ENCODE measurements around the gene DRAXIN. TPM values are rescaled to one million over a fixed set of nuclear protein-coding genes. Genes with fewer than 3 reads are reported as not detected.

Gene DRAXIN
- total RNA-seq, 4 donors from 2014 or later, result 0.06 to 0.41 TPM; not detected in 2

DNA sequence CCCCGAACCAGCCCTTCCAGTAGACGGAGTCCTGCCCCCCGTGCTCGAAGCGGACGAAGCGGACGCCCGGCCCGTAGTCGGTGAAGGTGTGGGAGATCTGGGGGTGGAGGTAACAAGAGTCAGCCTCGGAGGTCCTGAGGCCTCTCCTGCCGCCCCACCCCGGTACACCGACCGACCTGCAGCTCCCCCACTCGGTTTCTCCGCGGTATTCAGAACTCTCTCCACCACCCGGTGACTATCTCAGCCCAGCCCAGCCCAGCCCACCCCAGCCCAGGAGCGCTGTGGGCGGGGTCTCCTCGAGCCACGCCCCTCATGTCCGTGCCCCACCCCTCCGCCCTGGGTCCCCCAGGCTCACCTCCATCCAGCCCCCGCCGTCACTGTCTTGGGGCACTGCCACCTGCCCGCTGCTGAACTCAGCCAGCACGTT is 42.8 kb upstream of the DRAXIN start:
- Histone ChIP-seq H3K36me3 (no peaks in the 10 kb centered on the region), H3K9me3 (no peaks in the 10 kb centered on the region), H3K27ac (no peak overlapping the region), H3K4me3 (no peak overlapping the region), H3K27me3 (peaks cover 9 to 17% of the 10 kb centered on the region in 2 donors), H3K4me1 (peaks cover 0 to 3% of the 10 kb centered on the region in 2 donors)
- no peak for DNase-seq
- intact Hi-C loops (cut with DNase I; ENCODE audit: low total_unique reads), result loop anchor here (5.0 to 10.0 kb wide), 2 partner anchors 414 to 606 kb away; no protein-coding TSS in a partner anchor
- TF ChIP-seq, protein P1, sequence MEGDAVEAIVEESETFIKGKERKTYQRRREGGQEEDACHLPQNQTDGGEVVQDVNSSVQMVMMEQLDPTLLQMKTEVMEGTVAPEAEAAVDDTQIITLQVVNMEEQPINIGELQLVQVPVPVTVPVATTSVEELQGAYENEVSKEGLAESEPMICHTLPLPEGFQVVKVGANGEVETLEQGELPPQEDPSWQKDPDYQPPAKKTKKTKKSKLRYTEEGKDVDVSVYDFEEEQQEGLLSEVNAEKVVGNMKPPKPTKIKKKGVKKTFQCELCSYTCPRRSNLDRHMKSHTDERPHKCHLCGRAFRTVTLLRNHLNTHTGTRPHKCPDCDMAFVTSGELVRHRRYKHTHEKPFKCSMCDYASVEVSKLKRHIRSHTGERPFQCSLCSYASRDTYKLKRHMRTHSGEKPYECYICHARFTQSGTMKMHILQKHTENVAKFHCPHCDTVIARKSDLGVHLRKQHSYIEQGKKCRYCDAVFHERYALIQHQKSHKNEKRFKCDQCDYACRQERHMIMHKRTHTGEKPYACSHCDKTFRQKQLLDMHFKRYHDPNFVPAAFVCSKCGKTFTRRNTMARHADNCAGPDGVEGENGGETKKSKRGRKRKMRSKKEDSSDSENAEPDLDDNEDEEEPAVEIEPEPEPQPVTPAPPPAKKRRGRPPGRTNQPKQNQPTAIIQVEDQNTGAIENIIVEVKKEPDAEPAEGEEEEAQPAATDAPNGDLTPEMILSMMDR (IDR thresholded peaks at IDR 0.05), result no peak
- TF ChIP-seq POLR2A (IDR thresholded peaks at IDR 0.05), result no peak

DNA sequence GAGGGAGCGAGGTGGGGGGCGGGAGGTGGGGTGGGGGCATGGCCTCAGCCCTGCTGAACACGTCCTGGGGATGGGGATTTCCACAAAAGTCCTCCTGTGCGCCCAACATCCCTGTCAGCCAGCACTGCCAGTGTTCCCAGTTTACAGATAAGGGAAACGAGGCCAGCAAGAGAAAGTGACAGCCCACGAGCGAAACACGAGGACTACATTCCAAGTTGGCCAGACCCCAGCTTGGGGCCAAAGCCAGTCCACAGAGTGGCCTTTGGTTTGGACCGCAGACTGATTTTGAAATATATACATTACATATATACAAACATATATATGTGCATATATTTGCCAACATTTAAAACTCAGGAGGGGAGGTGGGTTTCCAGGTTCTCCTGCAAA is 42.3 kb upstream of the DRAXIN start:
- intact Hi-C loops (cut with DNase I; ENCODE audit: low total_unique reads), result loop anchor here (5.0 to 10.0 kb wide), 2 partner anchors 414 to 607 kb away; no protein-coding TSS in a partner anchor

DNA sequence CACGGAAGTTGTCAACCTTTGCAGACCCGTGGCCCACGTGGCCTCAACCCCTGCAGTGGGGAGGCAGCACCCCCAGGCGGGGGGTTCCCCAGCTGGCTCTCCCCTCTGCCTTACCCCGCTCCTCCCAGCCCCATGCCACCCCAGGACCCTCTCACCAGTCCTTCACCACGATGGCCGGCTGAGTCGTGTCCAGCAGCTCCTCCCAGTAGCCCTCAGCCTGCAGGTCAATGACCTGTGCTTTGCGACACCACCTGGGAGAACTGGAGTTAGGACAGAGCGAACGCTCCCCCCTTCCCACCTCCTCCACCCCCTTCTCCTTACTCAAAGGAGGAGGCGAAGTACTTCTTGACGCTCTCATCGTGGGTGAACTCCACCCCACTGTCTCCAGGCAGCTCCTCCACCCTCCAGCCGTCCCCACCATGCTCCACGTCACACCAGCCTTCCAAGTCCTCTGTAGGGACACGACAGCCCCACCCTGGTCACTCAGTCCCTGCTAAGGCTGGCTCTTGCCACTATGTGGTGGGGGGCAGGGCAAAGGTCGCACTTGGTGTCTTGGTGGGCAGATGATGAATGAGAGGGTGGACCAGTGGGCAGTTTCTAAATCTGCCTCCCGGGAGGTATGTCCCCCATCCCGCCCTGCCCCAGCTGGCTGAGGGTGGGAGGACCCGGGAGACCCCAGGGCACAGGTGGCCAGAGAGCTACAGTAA is 41.7 kb upstream of the DRAXIN start:
- Histone ChIP-seq H3K27ac (no peak overlapping the region), H3K4me3 (no peak overlapping the region), H3K9me3 (no peaks in the 10 kb centered on the region), H3K36me3 (no peaks in the 10 kb centered on the region), H3K27me3 (peaks cover 9 to 17% of the 10 kb centered on the region in 2 donors), H3K4me1 (peaks cover 0 to 3% of the 10 kb centered on the region in 2 donors)
- TF ChIP-seq POLR2A (IDR thresholded peaks at IDR 0.05), result no peak
- no peak for DNase-seq
- intact Hi-C loops (cut with DNase I; ENCODE audit: low total_unique reads), result loop anchor here (5.0 to 10.0 kb wide), 2 partner anchors 415 to 607 kb away; no protein-coding TSS in a partner anchor

More for the DNA sequence above, 42.3 kb upstream of the DRAXIN start:
- Histone ChIP-seq H3K4me1 (peaks cover 0 to 3% of the 10 kb centered on the region in 2 donors), H3K27me3 (peaks cover 9 to 17% of the 10 kb centered on the region in 2 donors), H3K4me3 (no peak overlapping the region), H3K36me3 (no peaks in the 10 kb centered on the region), H3K9me3 (no peaks in the 10 kb centered on the region), H3K27ac (no peak overlapping the region)
- no peak for DNase-seq
- no peak for TF ChIP-seq POLR2A (IDR thresholded peaks at IDR 0.05)
- TF ChIP-seq, protein P1 (IDR thresholded peaks at IDR 0.05), result no peak

DNA sequence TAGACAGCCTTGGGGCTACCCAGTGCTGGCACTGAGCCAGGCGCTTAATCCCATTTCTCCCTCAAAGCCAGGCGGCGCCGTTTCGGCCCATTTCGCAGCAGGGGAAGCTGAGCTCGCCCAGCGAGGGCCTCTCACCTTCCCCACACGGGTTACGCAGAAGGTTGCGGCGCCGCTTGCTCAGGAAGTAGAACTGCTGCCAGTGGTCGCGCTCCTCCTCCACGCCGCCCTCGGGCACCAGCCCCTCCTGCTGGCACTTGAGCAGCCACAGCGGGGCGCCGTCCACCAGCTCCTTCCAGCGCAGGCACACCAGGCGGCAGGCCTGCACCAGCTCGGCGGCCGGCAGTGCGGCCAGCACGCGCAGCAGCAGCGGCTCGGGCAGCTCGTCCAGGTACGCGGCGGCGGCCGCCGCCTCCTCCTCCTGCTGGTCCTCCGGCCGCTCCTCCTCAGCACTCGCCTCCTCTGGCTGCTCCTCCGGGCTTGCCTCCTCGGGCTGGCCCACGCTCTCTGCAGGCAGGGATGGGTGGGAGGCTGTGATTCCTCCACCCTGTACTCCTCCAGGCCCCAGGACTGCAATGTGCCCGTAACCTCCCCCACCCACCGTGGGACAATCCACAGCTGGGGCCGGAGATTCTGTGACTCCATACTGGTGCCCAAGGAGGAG is 41.0 kb upstream of the DRAXIN start:
- Histone ChIP-seq H3K4me1 (peaks cover 0 to 9% of the 10 kb centered on the region in 2 donors), H3K27ac (no peak overlapping the region), H3K27me3 (peaks cover 9 to 17% of the 10 kb centered on the region in 2 donors), H3K36me3 (no peaks in the 10 kb centered on the region), H3K4me3 (no peak overlapping the region), H3K9me3 (no peaks in the 10 kb centered on the region)
- DNase-seq, result peak; percentile 49 to 56
- TF ChIP-seq POLR2A (IDR thresholded peaks at IDR 0.05), result no peak
- TF ChIP-seq, protein P1 (IDR thresholded peaks at IDR 0.05), result peak; percentile 40 to 78 (median 61)
- intact Hi-C loops (cut with DNase I; ENCODE audit: low total_unique reads), result no loop called here

DNA sequence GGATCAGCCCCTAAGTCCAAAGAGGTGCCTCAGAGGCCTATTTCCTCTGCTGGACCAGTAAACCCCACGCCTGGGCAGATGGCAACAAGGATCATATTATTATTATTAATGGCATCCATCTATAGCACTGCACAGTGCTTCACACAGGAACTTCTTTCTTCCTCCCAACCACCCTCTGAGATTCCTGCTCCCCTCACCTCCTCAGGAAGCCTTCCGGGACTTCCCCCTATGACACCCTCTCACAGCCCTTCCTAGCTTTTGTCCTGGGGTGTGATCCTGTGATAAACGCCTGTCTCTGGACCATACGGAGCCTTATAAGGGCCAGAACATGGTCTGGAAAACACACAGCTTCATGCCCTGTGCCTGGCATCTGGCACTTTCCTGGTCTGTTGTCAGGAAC is 40.5 kb upstream of the DRAXIN start:
- intact Hi-C loops (cut with DNase I; ENCODE audit: low total_unique reads), result no loop called here
- Histone ChIP-seq H3K27me3 (peaks cover 9 to 17% of the 10 kb centered on the region in 2 donors), H3K36me3 (no peaks in the 10 kb centered on the region), H3K27ac (no peak overlapping the region), H3K4me1 (peaks cover 0 to 13% of the 10 kb centered on the region in 2 donors), H3K9me3 (no peaks in the 10 kb centered on the region), H3K4me3 (no peak overlapping the region)
- TF ChIP-seq POLR2A (IDR thresholded peaks at IDR 0.05), result no peak
- TF ChIP-seq, protein P1 (IDR thresholded peaks at IDR 0.05), result no peak
- no peak for DNase-seq

Data from uterus (tissue), 4 donors.